ENCODE results near the gene LDB2.

DNA sequence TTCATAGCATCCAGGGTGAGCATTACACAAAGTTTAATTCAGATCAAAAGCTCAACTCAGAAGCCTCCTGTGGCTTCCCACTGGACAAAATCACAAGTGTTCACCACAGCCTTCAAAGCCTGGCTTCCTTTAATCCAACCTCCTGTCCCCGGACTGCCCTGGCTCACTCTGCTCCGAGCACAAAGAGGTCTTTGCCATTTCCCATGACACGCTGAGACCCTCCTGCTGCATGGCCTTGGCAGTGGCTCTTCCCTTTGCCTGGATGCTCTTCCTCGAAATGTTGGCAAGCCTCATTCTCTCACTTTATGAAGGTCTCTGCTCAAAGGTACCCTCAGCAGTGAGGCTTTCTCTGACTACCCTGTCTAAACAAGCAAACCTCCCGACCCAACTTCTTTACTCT lies 41.0 kb downstream of the LDB2 start:
- TF ChIP-seq ZNF274 (IDR thresholded peaks at IDR 0.05; ENCODE audit: low read depth, low read length), result no peak
- no peak for TF ChIP-seq YY1 (IDR thresholded peaks at IDR 0.05; ENCODE audit: insufficient read depth, insufficient read length)

Data from NT2/D1 (cell line).